ENCODE data around the gene ST6GALNAC3.
"Not testable (repeated sequence)": the region's sequence is repeated elsewhere in the genome, so short reads cannot be mapped to it uniquely, and the experiment has no call there.

The ST6GALNAC3 gene

DNA sequence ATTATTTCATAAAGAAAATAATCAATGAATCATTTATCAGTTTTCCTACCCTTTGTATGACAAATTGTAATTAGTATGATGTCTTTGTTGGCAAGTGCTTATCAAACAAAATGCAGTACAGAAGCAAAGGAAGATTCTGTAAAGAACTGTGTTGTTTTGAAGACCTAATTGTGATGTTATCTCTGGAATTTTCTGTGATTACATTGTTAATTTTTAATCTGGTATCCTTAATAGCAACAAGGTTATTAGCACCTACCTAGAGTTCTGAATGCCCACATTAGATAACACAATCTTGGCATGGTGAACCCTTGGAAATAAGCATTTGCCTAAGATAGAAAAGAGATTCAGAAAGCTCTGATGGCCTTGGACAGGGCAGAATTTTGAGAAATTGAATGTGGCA, 518.6 kb downstream of the ST6GALNAC3 start:
- DNase-seq, result no peak

DNA sequence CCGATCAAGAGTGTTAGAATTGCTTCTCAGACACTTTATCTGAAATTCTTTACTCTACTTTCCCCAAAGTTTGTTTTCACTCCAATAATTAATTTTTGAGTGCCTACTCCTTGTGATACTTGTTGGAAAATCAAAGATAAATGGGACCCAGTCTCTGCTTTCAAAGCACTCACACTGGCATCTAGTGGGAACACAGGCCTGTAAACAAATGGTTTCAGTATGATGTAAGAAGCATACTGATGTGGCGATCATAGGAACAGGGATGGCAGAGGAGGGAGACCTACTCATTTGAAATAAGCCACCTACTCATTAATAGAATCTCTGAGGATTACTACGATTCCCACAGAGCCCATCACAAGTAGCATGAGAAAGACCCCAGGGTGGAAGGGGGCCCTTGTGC, 519.1 kb downstream of the ST6GALNAC3 start:
- DNase-seq, result no peak

DNA sequence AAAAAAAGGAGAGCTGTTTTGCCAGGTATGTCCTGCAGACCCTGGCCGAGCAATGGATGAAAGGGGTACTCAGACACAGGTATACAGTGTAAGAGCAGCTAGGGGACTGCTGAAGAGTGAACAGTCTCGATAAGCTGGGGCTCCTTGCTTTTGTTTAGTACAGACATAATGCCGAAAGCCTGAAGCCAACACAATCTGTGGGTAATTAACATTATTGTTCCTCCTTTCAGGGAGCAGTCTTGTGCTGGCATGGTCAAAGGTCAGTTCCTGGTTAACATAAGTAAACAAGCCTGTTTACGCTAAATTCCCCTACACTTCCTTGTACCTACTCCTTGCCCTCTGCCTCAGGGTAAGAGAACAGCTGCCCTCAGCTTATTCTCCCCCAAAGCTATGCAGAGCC, 520.5 kb downstream of the ST6GALNAC3 start:
- DNase-seq, result no peak

DNA sequence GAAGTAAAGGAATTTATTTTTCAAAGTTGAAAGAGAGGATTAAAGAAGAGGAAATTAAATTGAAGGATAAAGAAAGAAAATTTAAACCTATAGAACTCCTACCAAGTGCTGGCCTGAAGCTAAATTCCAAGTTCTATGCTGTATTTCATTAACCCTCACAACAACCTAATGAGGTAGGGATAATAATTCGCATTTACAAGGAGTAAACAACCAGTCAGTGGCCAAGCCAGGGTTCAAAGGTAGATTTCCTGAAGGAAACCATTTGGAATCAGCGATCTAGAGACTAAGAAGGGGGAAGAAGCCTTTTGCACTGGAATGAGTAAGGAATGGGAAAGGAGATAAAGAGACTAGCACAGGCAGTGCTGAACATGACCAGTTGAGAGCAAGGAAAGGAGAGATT, 526.9 kb downstream of the ST6GALNAC3 start:
- no peak for DNase-seq

DNA sequence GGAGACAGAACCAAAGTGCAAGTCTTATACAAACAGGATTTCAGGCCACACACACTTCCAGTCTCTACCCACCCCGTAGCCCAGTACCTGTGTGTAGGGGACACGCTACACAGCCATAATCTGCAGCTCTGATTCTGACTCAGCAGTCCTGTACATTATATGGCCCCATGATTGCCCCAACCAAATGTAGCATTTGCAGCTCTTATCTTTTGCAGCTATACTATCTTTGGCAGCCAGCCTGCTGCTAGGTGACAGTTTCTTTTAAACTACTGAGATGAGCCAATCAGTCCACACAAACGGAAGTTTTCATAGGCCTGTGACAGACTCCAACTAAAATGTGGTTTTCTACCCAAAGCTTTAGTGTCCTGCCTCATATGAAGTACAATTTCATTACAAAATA, 533.2 kb downstream of the ST6GALNAC3 start:
- no peak for DNase-seq

DNA sequence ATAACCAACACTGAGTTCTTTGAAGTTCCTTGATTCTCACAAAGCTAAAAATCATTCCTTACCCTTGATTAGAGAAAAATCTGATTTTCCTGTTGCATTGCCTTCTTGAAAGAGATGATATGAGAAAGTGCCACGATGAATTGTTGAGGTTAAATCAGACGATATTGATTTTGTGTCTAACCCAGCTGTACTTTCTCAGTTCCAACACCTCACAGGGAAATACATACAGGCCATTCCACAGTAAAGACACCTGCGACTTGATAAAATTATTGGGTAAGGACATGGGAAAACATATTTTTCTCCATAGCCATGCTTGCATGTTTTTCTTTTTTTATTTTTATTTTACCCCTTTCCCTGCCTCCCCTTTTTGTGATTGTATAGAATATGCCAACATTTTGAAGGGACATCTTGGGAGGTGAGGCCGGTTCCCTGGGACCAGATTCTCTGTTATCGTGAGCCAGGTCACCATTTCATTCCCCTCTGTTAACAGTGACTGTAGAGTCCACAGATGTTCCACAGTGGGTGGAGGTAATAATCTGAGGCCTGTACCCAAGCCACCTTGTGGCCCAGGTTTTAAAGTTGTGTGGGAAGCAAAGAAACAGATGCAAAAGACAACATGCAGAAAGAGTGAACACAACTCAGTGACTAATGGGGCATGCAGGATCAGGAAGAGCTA, 537.4 kb downstream of the ST6GALNAC3 start:
- no peak for DNase-seq

DNA sequence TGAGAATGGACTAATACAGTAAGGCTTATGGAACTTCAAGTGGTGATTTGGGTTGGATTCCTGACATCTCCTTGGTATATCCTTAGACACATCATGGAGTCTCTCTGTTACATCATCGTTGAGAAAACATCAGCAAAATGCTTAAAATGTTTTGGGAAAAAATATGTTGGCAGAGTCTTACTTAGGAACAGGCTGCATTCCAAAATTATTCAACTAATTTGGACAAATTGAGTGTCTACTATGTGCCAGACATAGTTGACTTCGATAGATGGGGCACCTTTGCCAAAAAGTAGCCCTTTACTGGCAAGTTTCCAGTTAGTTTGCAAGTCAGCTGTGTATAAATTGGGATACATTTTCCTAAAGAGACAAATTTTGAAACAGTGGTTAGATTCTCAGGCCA, 539.3 kb downstream of the ST6GALNAC3 start:
- no peak for DNase-seq

DNA sequence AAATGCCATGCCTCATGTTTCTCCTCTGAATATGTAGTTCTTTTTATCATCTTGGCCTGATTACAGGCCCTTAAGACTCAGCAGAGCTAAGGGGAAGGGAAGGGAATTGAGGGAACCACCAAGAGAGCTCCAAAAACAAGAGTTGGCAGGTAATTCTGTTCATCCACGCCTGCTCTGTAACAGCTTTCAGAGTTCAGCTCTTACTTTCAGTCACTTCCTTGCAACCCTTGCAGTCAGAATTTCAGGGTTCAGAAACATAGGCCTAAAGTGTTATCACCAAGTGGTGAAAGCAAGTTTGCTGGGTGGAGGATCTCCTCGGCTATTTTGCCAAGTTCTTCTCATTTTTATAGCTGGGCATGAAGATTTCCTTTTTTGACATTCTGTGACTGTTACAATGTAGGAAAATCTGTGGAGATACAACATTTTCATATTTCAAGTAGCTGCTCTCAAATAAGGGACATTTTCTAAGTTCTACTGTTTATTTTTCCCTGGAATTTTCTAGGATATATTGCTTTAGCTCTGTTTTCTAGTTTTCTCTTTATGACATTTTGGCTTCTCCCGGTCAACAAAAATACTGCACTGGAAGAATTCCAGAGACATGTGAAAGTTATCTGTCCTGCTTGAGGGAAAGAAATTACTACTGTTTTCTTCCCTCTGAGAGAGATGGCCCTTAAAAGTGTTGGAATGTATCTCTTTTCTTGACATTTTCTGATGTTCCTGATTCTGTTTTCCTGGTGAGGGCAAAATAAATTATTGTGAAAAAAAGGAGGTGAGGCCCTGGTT, 540.9 kb downstream of the ST6GALNAC3 start:
- no peak for DNase-seq

DNA sequence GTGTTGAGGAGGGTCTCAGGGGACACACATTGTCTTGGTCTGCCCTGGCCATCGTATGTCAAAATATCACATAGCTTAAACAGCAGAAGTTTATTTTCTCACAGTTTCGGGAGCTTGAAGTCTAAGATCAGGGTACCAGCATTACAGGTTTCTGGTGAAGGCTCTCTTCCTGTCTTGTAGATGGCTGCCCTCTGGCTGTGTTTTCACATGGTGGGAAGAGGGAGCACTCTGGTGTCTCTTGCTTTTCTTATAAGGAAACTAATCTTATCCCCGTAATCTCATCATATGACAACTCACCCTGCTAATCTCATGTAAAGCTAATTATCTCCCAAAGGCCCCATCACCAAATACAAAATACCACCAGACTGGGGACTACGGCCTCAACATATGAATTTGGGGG, 545.8 kb downstream of the ST6GALNAC3 start:
- no peak for DNase-seq

DNA sequence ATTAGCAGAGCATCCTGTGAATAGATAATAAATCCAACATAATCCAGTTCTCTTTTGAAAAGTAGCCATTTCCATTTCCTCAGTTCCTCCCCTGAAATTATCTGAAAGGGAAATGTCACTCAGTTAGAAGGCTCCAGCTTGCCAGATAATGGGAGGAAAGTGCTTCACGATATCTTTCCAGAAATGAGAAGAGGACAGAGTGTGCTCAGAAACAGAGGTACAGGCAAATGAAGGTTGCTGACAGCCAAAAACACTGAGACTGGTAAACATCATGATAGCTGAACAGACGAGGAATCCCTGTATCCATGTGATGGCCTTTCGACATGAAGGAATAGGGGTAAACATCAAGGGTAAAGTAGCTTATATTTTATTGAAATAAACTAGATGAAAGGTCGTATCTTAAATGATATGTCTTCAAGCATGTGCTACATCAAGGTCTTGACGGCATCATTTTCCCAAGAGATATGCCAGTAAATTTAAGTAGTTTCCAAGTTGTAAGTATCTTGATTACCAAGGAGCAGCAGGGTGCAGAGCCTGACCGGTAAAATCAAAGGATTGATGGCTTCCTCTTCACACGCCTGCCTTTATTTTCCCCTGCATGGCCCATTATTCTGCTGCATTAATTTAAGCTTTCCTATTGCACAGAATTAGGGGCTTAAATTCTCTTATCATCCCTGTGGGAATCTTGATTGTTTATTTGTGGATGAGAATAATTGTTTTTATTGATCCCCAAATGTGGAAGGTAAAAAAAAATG, 548.4 kb downstream of the ST6GALNAC3 start:
- DNase-seq, result no peak

DNA sequence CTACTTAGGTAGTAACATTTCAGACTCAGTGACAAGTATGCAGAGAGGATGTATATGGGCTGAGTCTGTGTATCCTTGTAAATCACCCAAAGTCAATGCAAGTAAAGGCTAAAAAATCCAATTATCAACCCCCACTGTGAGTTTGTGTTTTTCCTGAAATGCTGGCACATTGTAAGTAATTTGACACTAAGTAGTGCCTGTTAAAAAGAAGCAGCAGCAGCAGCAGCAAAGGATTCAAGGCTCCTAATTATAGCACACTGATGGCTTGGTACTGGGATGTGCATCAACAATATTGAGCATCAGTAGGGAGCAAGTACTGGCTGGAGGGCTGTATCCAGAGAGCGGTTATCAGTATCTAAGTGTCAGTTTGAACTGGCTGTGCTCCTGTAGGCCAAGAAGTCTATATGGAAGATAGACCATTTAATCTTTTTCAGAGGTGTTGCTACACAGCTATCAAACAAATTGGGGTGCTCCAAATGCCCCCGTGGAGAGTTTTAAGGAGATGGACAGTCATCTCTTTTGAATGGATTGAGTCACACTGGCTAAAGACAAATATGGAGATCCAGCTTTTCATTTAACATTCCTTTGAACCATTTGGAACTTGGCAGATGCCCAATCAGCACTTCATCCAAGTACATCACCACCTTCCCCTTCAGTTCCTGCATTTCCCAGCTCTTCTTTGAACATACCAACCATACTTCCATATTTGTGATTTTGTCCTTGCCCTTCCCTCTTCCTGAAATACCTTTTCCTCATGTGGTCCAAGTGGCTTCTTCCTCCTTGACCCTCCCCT, 551.5 kb downstream of the ST6GALNAC3 start:
- DNase-seq, result no peak

DNA sequence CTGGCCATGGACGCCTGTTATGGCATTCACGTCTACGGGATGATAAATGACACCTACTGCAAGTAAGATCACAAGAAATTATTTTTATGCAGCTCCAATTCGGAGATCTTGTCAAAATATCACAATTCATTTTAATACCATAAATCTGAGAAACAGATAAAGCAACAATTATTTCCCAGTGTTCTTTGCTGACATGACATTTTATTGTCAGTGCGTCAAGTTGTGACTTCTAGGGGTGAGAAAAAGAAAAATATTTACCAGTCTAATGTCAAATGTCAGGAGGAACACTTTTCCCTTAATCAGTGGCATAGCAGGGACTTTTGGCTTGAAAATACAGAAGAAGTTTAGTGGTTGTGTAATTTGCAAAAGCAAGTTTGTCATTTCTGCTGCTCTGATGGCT, 553.0 kb downstream of the ST6GALNAC3 start:
- DNase-seq, result no peak

DNA sequence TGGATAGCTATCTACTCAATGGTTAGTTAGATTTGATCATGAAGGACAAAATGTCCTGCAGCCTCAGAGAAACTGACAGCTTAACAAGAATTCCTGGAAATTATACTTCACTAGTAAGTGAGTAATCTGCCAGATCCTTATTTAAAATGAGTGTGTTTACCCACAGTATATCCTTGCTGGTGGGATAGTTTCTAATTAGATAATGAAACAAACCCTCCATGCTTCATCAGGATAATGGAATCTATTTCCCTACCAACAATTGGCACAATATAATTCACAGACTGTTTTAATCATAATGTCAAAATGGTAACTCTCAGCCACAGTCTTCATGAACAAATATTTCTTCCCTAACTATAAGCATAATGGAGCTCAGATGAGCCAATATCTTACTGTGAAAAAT, 553.4 kb downstream of the ST6GALNAC3 start:
- DNase-seq, result no peak

DNA sequence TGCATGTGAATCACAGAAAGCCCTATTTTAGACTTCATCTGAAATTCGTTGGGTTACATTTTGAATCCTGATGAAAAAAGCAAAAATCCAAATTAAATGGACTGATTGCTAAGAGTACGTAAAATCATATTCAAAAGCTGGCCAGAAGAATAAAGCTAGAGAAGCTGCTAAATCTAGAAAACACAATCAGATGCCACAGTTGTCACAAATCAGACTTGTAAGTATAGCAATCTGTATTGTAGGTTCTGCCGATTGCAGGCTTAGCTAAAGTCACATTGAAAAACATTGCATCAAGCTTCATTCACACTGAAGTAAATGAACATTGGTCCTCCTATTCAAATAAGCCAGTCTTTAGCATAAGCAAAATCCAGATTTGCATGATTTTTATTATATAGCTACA, 557.6 kb downstream of the ST6GALNAC3 start:
- DNase-seq, result no peak

DNA sequence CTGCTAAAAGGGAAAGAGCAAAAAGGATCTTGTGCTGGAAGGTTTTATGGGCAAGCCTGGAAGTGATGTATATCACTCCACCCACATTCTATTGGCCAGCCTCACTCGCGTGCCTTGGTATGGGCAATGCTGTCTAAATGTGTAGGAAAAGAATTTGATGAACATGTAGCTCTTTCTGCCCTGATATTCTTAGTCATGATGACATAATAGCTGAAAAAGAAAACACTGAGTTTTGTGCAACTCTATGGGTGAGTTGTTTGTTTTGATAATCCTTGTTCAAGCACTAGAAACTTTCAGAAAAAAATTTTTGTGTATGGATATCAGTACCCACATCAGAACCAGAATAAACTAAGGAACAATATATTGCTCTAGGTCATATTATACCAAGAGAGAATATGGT, 561.2 kb downstream of the ST6GALNAC3 start:
- DNase-seq, result no peak

DNA sequence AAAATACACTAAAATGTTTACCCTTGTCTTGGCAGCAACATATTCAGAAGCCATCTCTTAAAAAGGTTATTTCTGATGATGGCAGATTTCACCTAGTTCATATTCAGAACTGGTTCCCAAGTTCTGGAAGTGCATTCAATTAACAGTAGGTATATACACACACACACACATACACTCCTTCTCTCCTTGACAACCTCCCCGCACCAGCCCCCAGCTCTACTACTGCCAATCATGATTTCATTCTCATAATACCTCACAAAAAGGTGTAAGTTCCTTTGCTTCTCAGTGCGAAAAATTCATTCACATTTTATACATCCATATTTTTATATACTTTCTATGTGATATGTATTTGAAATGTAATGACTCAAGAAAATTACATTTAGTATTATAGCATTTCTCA, 564.6 kb downstream of the ST6GALNAC3 start:
- DNase-seq, result no peak

DNA sequence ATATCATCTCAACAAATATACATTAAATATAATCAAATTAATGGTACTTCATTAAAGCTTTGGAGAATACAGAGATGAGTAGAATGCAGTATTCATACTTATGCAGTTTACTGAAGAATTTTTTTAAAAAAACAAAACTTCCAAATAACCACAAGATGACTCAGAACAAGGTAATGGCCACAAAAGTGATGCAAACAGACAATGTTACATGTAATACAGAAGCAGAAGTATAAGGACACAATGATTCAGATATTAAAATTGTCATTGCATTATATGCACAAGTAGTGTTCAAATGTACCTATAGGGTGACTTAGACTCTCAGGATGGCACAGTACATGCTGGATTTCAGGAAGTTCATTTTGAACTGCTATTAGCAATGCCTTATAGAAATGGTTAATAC, 565.5 kb downstream of the ST6GALNAC3 start:
- no peak for DNase-seq

DNA sequence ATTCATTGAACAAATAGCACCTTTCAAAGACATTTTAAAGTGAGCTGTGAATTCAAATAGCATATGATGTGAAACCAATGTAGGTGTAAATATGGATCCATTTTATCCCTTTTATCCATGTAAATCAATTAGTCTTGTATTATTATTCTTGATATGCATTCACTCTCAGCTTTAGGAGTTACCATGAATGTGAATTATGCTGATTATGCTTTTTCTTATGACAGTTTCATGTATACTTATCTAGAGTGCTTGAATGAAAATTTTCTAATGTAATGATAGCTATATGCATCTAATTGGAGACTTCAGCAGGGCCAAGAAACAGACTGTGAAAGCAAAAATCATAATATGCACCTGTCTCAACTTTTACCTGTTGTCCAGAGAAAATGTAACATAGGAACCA, 566.2 kb downstream of the ST6GALNAC3 start:
- no peak for DNase-seq

DNA sequence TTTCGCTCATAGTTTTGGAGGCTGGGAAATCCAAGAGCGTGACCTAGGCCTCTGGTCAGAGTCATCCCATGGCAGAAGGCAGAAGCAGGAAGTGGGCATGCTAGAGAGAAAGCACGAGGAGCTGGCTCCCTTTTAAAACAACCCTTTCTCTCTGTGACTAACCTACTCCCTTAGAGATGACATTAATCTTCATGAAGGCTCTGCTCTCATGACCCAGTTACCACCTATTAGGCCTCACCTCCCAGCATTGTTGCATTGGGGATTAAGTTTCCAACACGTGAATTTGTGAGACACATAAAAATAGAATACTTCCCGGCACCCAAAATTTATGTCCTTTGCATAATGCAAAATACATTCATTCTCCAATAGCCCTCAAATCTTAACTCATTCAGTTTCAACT, 569.6 kb downstream of the ST6GALNAC3 start:
- DNase-seq, result no peak

DNA sequence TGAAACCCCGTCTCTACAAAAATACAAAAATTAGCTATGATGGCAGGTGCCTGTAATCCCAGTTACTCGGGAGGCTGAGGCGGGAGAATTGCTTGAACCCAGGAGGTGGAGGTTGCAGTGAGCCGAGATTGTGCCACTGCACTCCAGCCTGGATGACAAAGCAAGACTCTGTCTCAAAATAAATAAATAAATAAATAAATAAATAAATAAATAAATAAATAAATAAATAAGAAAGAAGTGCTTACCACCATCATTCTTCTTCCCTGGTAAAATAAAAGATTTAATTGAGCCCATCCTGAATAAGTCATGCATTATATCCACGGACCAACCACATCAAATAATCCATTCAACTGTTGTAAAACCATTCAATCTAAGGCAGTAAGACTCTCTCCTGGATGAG, 578.3 kb downstream of the ST6GALNAC3 start:
- DNase-seq, result not testable (repeated sequence)

DNA sequence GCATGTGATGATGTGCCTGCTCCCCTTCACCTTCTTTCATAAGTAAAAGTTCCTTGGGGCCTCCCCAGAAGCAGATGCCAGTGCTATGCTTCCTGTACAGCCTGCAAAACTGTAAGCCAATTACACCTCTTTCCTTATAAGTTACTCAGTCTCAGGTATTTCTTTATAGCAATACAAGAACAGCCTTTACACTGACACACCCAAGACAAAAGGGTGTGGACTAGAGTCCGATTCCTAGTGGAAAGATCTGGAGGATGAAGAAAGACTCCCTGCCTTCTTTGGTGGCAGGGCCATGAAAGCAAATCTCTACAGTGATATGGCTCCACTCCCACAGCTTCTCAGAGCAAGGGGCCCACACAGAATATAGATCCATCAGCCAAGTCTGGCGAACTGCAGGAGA, 583.1 kb downstream of the ST6GALNAC3 start:
- DNase-seq, result no peak

DNA sequence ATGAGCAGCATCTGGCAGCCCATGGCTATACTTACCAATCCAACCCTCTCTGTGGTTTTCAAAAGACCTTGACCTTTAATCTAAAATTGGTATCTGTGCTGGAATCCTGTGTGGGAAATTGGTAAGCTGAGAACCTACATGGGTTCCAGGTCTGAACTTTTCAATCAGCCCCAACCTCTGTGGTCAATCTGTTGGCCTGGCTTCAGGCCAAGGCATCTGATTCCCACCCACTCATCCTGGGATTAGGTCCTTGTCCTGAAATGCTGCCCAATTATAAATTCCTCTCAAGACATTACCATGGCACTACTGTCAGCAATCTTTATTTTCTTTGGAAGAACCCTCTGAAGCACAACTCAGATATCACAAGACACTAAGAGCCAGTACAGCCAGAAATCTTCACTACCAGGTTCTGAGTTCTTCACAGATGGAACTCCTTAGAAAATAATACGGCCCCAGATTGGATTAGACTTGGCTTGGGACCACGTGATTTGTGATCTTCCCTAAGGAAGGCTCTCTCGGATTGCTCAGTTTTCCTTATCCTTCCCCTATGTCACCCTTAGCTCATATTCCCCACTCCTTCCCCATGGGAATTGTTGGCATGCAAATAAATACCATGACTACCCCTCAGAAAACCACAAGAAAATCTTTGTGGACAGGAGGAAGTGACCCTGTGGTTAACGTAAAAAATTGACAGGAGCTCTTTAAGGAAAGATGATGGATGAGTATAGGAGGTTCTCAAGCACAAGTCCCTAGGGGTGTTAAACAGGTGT, 584.8 kb downstream of the ST6GALNAC3 start:
- no peak for DNase-seq
